Dermis blood vessel endothelial cell (primary cell): ENCODE results near the gene LZTR1. TPM values are rescaled to one million over a fixed set of nuclear protein-coding genes. Genes with fewer than 3 reads are reported as not detected.
A peak's percentile ranks its signal among the peaks of the same experiment; 100 is the strongest.
"Not testable (repeated sequence)": the region's sequence is repeated elsewhere in the genome, so short reads cannot be mapped to it uniquely, and the experiment has no call there.

Source experiments
- DNase-seq: peaks from one replicate; pipeline ENCODE4 v3.0.0; 2010
- total RNA-seq: library from RNA; depleted of rRNA; stranded (reverse); fragments of >200 nt; gene quantifications from 2 replicates; pipeline ENCODE4 v1.2.3, GENCODE V29; 2014

The LZTR1 gene
- total RNA-seq, 1 donor from 2014 or later: 51.6 TPM

DNA sequence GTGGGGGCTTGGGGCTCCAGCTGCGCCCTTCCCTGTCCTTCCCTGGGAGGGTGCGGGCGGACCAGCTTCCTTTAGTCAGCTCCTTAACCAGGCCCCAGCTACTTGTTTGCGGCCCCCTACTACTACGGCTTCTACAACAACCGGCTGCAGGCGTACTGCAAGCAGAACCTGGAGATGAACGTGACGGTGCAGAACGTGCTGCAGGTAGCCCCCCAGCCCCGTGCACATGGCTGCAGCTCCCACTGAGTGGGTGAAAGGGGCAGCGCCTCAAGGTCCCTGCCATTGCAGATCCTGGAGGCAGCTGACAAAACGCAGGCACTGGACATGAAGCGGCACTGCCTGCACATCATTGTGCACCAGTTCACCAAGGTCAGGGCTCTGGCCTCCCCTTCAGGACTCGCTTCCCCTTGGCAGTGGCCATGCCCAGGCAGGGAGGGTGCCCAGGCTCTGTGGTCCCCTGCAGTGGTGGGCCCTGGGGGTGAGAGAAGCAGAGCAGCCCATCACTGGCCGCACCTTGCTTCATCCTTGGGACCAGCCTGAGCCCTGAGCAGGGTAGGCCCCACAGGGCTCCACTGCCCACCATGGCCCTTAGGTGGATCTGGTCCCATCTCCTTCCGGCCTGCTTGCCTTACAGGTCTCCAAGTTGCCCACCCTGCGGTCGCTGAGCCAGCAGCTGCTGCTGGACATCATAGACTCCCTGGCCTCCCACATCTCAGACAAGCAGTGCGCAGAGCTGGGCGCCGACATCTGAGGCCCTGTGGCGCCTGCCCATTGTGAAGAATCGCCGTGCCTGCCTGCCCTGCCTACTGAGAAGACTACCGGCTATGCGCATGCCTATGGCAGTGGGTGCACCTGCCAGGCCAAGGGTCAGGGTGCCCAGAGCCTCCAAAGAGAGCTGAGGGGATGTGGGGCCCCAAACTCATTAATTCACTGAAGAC lies 14.8 kb downstream of the LZTR1 start:
- no peak for DNase-seq

DNA sequence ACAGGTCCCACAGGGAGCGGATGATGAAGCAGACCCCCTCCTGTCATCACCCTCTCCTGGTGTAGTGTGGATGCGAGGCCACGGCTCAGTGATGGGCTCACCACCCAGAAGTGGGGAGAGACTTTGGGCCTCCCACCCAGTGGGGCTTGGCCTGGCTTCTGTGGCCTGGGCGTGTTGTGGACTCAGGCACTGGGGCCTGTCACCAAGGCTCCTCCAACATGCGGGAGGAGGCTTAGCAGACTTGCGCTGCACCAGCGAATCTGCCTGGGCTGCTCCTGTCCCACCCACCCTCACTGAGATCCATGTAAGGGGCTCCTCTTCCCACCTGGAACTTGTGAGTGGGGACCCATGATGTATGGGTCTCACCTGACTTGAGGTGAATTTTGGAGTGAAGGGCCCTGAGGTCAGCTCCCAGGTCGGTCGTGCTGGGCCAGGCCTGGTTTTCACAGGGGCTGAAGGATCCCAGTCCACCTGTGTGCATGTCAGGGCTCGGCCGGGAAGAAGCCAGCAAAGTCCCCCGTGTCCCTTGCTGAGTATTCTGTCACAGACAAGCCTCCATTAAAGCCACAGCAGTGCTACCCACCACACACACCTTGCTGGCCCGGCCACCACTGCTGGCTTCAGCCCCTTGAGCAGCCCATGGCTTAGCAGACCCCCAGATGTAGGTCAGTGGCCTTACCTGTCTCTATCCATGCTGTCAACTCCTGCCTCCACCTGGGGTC lies 15.6 kb downstream of the LZTR1 start:
- DNase-seq: no peak

DNA sequence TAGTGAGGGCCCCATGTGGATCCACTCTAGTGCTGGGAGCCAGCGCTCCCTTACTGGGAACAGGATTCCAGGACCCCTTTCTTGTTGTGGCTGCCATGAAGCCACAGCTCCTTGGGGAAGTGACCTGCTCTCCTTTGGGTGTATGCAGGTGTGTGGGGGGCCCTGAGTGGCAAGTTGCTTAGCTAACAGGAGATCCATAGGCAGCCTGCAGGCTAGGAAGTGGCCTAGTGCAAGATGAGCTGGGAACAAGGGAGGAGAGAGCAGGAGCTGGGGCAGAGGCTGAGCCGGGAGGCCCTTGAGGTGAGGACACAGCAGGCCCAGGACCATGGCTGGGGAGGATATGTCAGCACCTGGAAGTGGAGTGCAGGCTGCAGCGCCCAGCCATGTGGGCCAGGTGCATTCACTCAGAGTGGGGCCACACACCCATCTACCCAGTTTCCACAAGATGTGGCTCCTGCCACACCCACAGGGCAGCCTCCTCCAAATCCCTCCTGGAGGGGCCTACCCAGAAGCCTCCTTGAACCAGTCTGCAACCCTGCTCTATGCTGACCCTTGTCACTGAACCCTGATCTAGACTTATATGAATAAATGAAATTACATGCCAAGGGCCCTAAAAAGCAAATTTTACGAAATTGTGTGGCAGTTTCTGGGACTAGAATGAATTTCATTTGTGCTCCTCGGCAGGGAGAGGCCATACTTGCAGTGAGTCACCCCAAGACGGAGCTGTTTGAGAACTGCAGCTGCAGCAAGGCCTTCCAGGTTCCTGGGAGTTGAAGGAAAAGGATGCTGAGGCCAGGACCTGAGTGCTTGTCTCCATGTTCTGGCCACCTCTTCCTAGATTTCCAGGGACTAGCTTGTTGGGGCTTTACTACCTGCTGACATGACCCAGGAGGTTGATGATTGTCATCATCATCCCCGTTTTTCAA lies 16.6 kb downstream of the LZTR1 start:
- no peak for DNase-seq

DNA sequence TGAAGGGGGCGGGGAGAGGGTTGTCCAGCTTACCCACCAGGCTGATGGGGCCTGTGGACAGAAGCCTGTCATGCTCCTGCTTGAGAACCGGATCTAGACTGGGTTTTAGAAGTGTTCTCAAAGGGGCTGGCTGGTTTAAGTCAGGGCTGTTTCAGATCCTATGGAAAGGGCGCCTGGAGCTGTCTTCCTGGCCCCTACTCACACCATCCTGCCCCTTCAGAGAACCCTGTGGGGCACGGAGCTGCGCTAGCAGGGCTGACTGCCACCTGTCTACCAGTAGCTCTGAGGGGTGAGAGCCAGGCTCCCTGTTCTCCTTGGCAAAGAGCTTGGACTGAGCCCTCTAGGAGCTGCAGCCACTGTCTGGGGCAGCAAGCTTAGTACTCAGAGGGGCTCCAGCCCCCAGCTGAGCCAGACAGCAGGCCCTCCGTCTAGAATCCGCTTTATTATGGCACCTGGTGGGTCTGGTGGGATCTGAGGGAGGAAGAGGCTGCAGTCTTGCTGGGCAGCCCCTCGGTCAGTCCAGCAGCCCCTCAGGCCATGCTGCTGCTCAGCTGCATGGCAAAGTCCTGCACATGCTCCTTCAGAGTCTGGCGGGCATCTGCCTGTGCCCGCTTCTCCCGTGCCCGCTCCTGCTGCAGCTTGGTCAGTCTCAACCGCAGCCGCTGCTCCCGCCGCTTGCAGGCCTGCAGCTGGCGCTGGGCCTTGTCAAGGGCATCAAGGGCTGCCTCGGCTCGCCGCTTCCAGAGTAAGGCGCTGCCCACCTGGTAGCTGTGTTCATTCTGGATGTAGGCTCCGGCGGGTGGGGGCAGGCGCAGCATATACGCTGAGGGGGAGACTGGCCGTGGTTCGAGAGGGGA lies 17.5 kb downstream of the LZTR1 start:
- no peak for DNase-seq

DNA sequence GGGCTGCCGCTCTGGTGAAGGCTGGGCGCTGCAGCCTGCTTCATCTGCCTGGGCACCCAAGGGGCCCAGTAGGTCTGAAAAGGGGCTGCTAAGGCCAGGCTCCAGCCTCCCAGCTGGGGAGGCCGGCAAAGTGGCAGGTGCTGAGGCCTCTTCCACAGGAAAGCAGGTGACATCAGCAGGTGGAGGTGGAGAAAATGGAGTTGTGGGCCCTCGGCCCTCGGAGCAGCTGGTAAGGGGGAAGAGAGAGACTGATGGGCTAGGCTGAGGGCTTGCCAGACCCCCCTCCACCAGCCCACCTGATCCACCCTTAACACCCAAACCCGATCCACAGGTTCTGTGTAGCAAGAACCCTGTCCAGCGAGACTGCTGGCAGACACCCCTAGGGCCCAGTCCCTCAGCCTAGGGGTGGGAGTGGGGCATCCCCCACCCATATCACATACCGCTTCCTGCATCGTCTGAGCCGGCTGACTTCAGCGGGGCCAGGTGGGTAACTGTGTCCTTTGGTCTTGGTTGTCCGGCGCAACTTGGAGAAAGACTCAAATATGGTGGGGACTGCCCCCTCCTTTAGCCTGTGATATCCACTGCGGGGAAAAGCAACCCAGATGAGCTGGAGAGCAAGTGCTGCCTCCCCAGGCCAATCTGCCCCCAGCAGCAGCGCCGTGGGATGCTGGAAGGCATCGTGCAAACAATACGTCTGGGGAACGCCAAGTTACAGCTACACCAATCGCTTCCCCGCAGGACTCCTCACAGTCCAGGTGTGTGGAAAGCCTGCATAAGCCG lies 18.3 kb downstream of the LZTR1 start:
- DNase-seq: peak; percentile 23

DNA sequence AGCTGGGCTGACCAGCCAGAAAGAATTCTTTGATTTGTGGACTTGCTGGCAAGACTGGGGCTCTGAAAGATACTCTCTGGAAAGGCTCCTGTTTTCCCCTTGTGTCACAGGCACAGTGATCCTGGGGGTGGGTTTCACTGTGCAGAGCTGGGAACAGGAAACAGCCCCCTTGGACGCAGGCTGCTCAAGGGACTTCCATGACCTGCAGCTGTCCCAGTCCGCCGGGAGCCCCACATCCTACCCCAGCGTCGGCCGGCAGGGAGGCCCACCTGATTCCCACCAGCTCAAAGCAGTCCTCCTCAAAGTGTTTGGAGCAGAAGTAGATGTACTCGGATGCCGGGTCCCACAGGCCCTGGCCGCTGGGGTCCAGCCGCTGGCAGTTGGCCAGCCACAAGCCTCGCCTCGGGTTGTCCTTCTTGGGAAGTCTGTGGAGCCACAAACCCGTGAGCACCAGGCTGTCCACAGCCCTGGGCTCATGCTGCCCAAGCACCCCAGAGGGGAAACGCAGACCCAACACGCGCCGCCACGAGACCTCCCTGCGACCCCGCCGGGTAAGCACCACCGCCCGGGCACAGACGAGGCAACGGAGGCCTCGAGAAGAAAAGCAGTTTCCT lies 19.0 kb downstream of the LZTR1 start:
- DNase-seq: peak; percentile 35

DNA sequence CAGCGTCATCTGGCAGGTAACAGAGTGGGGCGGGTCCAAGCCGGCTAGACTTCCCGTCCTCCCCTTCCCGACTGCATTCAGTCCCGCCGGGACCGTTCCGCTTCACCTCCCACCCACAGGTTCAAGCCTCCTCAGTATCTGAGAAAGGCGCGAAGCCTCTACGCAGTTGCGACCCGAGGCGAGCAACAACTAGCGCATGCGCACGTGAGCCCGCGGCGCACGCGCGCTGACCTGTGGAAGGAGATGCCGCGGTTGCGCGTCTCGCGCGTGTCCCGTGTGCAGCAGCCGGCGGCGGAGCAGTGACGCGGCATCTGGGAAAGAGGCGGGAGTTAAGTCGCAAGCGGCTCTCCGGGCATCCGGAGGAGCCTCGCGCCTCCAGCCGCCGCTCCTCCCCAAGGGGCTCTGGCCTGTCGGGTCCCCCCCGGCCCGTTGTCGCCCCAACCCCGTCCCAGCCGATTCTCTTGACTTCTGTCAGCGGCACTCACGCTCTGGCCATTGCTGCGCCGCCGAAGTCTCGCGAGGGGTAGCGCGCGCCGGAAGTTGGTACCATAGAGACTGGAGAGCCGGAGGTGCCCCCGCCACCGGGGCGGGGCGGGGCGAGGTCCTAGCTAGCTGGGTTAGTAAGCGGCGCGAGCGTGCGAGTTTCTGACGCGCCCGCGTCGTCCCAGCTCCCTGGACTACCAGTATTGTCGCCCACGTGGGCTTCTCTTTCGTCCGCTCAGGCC lies 19.7 kb downstream of the LZTR1 start, which contains the start of gene THAP7:
TSS of gene THAP7 (minus strand) at position 518 of the 725 bp plus-strand sequence. CDS start at position 311, 207 bp downstream.
- DNase-seq: peak; percentile 96

DNA sequence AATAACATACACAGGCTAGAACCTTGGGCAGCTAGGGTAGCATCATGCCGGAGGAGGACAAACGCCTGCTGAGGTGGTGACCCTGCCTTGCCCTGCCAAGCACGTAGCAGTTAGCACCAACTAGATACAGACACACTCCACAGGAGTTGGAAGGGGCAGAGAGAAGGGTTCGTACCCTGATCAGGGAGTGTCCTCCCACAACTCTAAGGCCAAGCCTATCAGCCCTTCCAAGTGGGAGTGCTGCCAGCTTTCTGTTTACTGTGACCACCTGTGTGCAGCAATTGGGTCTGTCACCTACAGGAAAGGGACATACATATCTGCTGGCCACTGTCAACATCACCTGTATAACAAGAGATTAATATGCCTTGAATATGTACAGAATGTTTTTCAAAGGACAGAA lies 21.7 kb downstream of the LZTR1 start:
- no peak for DNase-seq

DNA sequence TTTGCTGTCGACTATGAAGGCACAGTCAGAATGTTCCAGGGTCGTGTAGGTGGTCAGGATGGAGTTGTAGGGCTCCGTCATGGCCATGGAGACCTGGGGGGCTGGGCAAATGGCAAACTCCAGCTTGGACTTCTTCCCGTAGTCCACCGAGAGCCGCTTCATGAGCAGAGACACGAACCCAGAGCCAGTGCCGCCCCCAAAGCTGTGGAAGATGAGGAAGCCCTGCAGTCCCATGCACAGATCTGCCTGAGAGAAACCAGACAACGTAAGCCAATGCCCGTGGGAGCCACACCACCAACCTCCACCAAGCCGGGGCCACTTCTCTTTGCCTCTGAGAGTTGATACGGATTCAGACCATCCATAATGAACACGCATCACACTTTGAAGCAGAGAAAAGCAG lies 27.1 kb downstream of the LZTR1 start:
- DNase-seq: not testable (repeated sequence)

DNA sequence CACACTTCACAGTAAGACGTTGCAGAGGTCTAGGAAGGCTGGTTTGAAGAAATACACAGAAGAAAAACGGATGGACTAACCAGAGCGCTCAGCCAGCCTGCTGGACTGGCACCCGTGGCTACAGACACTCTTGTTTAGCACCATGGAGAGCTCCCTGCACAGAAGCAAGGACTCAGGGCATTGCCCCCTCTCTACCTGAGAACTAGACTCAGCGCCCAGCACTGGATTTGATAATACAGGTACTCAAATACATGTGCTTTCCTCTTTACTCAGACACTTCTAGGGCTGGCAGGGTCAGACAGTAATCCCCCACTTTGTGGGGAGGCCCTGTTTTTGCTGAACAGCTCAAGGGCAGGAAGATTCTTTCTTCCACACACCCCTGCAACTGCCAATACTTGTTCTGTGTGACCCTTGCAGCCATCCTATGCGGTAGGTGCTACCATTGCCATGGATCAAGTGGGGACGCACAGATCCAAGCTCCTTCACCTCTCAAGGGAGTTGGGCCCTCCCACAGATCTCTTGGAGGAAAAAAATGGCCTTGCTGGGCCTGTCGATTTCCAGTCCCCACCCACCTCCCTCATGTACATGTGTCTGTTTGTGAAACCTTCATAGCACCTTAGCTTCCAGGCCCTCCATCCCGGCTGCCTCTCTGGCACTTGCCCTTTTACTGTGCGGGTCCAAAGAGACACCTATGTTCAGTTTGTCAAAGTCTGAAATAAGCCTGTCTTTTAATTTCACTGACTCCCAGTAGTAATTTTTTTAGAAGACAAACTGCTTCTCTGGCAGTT lies 27.7 kb downstream of the LZTR1 start:
- peak; percentile 68 for DNase-seq

DNA sequence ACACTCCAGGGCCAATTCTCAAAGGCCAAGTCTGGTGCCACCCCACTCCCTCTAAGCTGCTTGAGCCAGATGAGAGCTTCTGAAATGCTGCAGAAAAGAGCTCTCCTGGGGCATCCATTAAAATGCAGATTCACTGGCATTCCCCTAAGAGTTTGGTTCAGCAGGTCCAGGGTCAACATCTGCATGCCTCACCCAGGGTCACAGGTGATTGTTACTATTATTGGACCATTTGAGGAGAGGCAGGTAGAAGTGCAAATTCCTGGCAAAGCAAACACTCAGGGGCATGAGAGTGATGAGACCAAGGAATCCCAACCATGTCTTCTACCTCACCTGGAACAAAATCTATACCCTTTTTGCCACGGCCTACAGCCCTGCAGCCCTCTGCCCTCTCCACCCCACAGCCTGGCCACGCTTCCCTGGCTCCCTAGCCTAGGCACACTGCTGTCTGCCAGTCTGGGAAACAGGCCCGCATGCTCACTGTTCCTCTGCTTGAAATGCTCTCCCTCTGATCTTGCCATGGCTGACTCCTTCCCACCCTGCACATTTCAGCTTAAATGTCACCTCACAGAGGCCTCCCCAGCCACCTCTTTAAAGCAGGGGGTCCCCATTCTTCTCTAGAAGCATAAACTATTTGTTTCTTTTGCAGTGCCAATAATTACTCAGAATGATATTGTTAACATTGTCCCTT lies 28.5 kb downstream of the LZTR1 start:
- DNase-seq: no peak

DNA sequence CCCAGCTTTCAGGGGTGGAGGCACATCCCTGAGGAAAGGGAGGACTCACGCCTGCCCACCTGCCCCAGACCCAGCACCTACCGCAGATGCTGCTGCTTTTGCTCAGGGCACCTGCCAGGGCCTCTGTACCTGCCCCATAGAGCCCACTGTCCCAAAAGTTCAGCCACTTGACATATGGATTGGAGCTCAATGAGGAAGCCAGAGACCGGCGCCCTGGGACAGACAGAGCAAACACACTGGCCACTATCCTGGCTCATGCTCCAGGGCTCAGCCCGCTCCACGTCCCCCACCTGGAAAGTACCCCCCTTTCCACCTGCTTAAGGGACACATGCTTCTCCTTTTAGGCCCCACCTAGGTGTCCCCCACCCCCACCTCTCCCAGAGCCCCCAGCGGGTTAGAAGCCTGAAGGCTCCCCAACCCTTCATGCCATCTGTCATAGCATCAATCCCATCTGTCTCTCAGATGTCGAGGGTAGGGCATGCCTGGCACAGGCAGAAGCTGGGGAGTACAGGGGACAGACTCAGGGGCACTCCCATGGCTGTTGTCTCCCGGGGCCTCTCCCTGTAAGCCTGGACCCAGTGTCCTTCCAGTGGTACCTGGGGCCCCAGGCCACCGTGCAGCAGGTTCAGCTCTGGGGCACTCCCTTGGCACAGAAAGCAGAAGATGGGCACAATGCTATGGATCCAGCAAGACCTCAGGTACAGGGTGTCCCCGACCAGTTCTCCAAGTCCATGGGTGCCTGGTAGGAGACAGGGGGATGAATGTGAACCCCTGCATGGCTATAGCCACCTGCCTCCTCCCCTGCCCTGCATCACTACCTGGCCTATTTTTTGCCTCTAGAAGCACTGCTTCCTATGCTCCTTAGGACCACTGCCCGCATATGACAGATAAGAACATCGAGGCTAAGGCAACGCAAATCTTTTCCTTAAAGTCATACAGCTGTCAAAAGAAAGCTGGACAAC lies 30.6 kb downstream of the LZTR1 start:
- no peak for DNase-seq

DNA sequence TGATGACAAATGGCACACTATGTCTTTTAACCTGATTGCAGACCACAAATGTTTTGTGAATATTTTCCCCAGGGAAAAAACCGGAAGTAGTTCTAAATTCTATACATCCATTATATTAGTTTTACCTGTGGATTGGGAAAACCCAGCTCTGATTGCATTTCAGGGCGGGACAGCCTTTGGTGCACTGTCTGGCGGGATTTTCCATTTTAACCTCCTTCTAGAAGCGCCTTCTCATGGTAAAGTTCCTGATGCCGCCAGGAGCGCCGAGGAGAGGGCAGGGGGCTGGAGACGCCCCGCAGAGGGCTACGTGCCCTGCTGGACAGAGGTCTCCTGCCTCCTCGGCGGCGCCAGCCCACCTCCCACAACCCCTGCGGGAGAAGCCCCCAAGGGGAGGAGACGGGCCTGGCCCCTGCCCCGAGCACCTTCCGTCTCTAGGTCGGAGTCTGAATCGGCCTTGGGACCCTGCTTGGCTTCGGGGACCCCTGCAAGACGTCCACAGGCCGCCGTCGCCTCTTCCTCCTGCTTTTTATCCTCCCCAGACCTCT lies 31.6 kb downstream of the LZTR1 start:
- DNase-seq: no peak

DNA sequence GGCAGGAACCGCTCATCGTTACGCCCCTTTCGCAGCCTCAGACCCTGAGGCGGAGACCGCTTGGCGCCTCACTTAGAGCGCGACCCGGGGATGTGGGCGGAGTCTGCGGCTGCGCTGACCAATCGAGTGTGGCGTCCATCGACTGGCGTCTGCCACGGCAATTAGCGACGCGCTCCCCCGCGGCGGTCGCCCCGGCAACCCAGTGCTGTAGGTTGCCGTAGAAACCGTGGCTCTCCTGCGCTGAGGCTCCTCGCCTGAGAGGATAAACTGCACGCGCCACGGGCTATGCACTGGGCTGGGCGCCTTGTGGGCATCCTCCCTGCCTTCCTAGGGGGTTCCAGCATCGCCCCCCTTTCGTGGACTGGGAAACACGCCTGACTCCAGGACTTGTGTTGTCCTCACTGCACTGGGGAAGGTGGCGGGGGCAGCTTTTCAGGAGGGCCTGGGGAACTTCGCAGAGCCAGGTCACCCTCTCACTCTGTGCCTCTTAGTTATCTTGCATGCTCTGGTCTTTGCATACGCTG lies 32.2 kb downstream of the LZTR1 start:
- DNase-seq: peak; percentile 91

DNA sequence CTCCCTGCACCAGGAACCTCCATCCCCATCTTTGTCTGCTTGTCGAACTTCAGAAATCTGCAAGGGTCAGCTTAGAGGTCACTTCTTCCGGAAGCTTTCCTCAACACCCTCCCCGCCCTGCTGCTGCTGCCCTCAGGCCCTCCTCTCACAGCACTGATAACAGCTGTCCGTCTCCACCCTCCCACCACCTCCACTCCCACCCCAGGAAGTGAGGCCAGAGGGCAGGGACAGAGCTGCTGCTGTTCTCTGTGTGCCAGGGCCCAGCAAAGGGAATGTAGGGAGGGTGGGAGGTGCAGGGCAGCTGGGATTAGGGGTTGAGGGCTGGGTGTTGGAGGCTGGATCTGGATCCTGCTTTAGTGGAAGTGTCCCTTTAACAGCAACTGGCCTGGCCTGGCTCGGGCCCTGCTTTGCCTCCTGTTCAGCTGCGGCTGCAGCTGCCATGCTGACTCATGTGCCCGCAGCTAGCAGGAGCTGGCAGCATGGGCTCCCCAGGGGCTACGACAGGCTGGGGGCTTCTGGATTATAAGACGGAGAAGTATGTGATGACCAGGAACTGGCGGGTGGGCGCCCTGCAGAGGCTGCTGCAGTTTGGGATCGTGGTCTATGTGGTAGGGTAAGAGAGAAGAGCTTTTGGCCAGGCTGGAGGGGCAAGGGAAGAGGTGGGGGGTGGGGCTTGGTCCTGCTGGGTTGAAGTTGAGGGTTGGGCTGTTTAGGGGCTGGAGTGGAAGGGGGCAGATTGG lies 32.8 kb downstream of the LZTR1 start, which contains the start of gene P2RX6:
TSS of gene P2RX6 (plus strand) at position 440 of the 740 bp plus-strand sequence. CDS start at position 450, 10 bp downstream.
- DNase-seq: no peak
